Heart left ventricle (tissue), 16 donors: Measurements from ENCODE around the gene KIF26B. TPM values are rescaled to one million over a fixed set of nuclear protein-coding genes. Genes with fewer than 3 reads are reported as not detected.

ENCODE experiments used
- ATAC-seq, 4 donors: fragments of 200-7000 bp; cut with Tn5 transposase; one replicate each; pipeline ENCODE4 v1.9.1; 2020 to 2022; ENCODE audit warnings: moderate library complexity in 4 of 4, mild to moderate bottlenecking in 3 of 4, moderate number of reproducible peaks in 1 of 4
- DNase-seq, 5 donors: peaks; one replicate each; pipeline ENCODE4 v3.0.0-alpha.2; 2020
- H3K27ac ChIP-seq, 12 donors: fragments of 200-600 bp; sonication (generic) in 4 of 12; one replicate each; pipeline versions ENCODE4 v1.5.0 to v1.8.0; 2016 to 2022; ENCODE audit warnings: mild to moderate bottlenecking in 2 of 12
- H3K27me3 ChIP-seq, 9 donors: fragments of 200-600 bp; sonication (generic) in 2 of 9; one replicate each; pipeline versions ENCODE4 v1.5.1 to v1.8.0; 2016 to 2022; ENCODE audit warnings: mild to moderate bottlenecking in 3 of 9
- H3K36me3 ChIP-seq, 9 donors: fragments of 200-600 bp; sonication (generic) in 2 of 9; one replicate each; pipeline versions ENCODE4 v1.5.0 to v1.8.0; 2018 to 2022; ENCODE audit warnings: mild to moderate bottlenecking in 2 of 9
- H3K4me1 ChIP-seq, 12 donors: fragments of 200-600 bp; sonication (generic) in 4 of 12; one replicate each; pipeline versions ENCODE4 v1.5.0 to v1.8.0; 2016 to 2022; ENCODE audit warnings: mild to moderate bottlenecking in 3 of 12
- H3K4me3 ChIP-seq, 12 donors: fragments of 200-600 bp; sonication (generic) in 4 of 12; one replicate each; pipeline versions ENCODE4 v1.5.0 to v1.8.0; 2017 to 2022; ENCODE audit warnings: mild to moderate bottlenecking in 9 of 12, moderate library complexity in 4 of 12
- H3K9me3 ChIP-seq, 12 donors: fragments of 200-600 bp; sonication (generic) in 4 of 12; one replicate each; pipeline versions ENCODE4 v1.5.0 to v1.8.0; 2016 to 2022; ENCODE audit warnings: mild to moderate bottlenecking in 1 of 12
- CTCF ChIP-seq, 12 donors: fragments of 200-600 bp; sonication (generic) in 4 of 12; IDR thresholded peaks; one replicate each; pipeline versions ENCODE4 v1.5.0 to v1.8.0; 2018 to 2022; ENCODE audit warnings: antibody characterized with exemption in 12 of 12, mild to moderate bottlenecking in 5 of 12
- POLR2A ChIP-seq, 2 donors: fragments of 450-650 bp; IDR thresholded peaks; one replicate each; pipeline ENCODE4 v1.6.1; 2017; ENCODE audit warnings: antibody characterized with exemption in 2 of 2, mild to moderate bottlenecking in 2 of 2, moderate library complexity in 2 of 2
- WGBS, 4 donors: extraction: QIAGEN DNeasy Blood & Tissue Kit in 2 of 4; methylation state at CpG; one replicate each; pipeline versions ENCODE4 v1.1.5 to v1.1.7; 2013 to 2018; 5-methylcytosine and 5-hydroxymethylcytosine counted together
- intact Hi-C, 10 donors: fragments of 100-400 bp; cut with DNase I; formaldehyde crosslinking; loops; one replicate each; pipeline versions ENCODE4 v1.11.1 to v1.14.2; 2022
- polyA plus RNA-seq, 2 donors: library from polyadenylated mRNA; stranded (reverse); fragments of 200-250 nt; gene quantifications; one replicate each; pipeline ENCODE4 v1.2.3, GENCODE V29; 2013
- total RNA-seq, 9 donors: library from RNA; depleted of rRNA in 2 of 9; stranded (reverse); fragments of >200 nt in 2 of 9; fragmentation: NEBNext Ultra II Directional in 3 of 9; extraction: Animal tissue kit (Norgen Biotek cat#: 25700) in 3 of 9; gene quantifications; one replicate each; pipeline versions ENCODE4 v1.1.0 to v1.2.4, GENCODE V29; 2016 to 2023
- donor health status: ischemic (EF 13 %, LVEDD 7.1; RV severe dilation, severe dysfunction).
- donor health status: healthy with polysubstance abuse.
- donor health status: DM: no; HTN: yes; CAD: no.
- donor health status: DM: no; HTN: no; CAD: no.
- donor health status: ischemic (EF 25% LVEDD 6.9; RV normal size, moderate dysfunction).
- donor health status: ischemic (EF 25% LVEDD 5.7; RV mildly dilated, moderate dysfunction).
- donor health status: healthy.
- donor health status: DM: yes; HTN: yes; CAD: no.
- donor health status: ischemic (EF 35%, LVEDD 5.7; RV mildly dilated, moderate dysfunction).
- donor health status: nonischemic (EF 11% LVEDD 7.7; RV severe dilation, severe dysfunction).
- donor health status: DM: yes; HTN: yes; CAD: no.
- donor health status: PGD.
- donor health status: ischemic (EF 29% LVEDD 5.4; RV normal size, mild dysfunction).
- donor health status: nonischemic (EF 23%, LVEDD 6.1; RV moderate dilation, normal function).

Gene KIF26B
- total and polyA plus RNA-seq, 11 donors, result 1.2 to 7.0 (median 2.3) TPM

GRCh38 chr1:245304698-245305097 lies 149.9 kb downstream of the KIF26B start:
- WGBS, 4 donors, result 79 to 91% (median 85%) methylated on average over 3 of the region's 3 CpGs

GRCh38 chr1:245306020-245306419 lies 151.2 kb downstream of the KIF26B start:
- WGBS, 4 donors, result 91 to 94% (median 92%) methylated on average over 1 of the region's 1 CpG
- ATAC-seq (no peak), DNase-seq (no peak)
- H3K4me3 ChIP-seq, result no peak overlapping the region
- H3K36me3 ChIP-seq, result no peaks in the 10 kb centered on the region
- intact Hi-C loops, result no loop called here
- no peak overlapping the region for H3K27ac ChIP-seq
- H3K27me3 ChIP-seq, result peaks cover 0 to 31% (median 0%) of the 10 kb centered on the region in 9 donors
- TF ChIP-seq CTCF (IDR thresholded peaks at IDR 0.05) (no peak), POLR2A (IDR thresholded peaks at IDR 0.05) (no peak)
- no peaks in the 10 kb centered on the region for H3K9me3 ChIP-seq
- peaks cover 0 to 31% (median 19%) of the 10 kb centered on the region in 12 donors for H3K4me1 ChIP-seq

More at GRCh38 chr1:245304698-245305097, 149.9 kb downstream of the KIF26B start:
- Histone ChIP-seq H3K9me3 (no peaks in the 10 kb centered on the region), H3K4me1 (peaks cover 0 to 30% (median 14%) of the 10 kb centered on the region in 12 donors), H3K36me3 (no peaks in the 10 kb centered on the region), H3K4me3 (no peak overlapping the region), H3K27me3 (peaks cover 0 to 34% (median 0%) of the 10 kb centered on the region in 9 donors), H3K27ac (no peak overlapping the region)
- DNase-seq (no peak), ATAC-seq (no peak)
- TF ChIP-seq CTCF (IDR thresholded peaks at IDR 0.05), result no peak
- TF ChIP-seq POLR2A (IDR thresholded peaks at IDR 0.05), result no peak
- intact Hi-C loops, result no loop called here

GRCh38 chr1:245306628-245307410 lies 152.0 kb downstream of the KIF26B start:
- intact Hi-C loops, result no loop called here
- Histone ChIP-seq H3K27ac (peak overlapping the region in 1 of 12 donors; percentile 18), H3K4me1 (peaks cover 0 to 25% (median 12%) of the 10 kb centered on the region in 12 donors), H3K36me3 (no peaks in the 10 kb centered on the region), H3K4me3 (no peak overlapping the region), H3K9me3 (no peaks in the 10 kb centered on the region), H3K27me3 (peaks cover 0 to 23% (median 0%) of the 10 kb centered on the region in 9 donors)
- ATAC-seq (peak in 3 of 4 donors; percentile 54 to 84 (median 60)), DNase-seq (no peak)
- WGBS, 4 donors, result 10 to 22% (median 18%) methylated on average over 12 of the region's 12 CpGs
- TF ChIP-seq CTCF (IDR thresholded peaks at IDR 0.05) (no peak), POLR2A (IDR thresholded peaks at IDR 0.05) (no peak)
